ENCODE results near the gene PRSS27.
"Not testable (repeated sequence)": the region's sequence is repeated elsewhere in the genome, so short reads cannot be mapped to it uniquely, and the experiment has no call there.

Gene PRSS27

DNA sequence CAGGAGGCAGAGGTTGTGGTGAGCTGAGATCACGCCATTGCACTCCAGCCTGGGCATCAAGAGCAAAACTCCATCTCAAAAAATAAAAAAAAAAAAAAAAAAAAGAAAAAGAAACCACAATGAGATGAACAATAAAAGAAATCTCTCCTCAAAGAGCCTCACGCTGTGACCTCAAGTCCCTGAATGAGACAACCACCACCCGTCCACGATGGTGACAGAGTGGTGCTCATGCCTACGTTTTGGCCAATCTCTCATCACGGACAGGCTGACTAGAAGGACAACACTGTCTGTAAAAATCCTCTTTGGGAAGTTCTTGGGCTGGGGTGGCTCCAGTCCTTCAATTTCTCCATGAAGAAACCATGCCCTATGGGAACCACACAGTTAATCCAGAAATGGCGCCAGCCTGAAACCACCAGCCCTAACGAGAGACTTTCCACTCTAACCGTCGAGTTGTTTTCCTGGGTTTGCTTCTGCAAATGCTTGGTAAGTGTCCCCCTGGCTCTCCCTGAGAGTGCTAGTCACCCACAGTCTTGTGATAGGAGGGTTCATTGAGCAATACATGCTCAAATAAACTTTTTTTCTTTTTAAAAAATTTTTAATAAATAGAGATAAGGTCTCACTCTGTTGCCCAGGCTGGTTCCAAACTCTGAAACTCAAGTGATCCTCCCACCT, 15.0 kb upstream of the PRSS27 start:
- H3K27ac ChIP-seq: no peak overlapping the region
- no peak for DNase-seq (ENCODE audit: low read depth, low spot score)

DNA sequence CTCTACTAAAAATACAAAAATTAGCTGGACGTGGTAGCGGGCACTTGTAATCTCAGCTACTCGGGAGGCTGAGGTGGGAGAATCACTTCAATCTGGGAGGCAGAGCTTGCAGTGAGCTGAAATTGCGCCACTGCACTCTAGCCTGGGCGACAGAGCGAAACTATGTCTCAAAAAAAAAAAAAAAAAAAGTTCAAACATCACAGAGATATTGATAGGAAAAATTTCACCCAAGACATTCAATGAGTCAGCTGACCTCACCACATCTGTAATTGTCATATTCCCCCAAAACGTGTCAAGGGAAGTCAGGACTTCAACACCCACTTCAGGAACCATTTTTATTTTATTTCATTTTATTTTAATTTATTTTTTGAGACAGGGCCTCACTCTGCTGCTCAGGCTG, 8.0 kb upstream of the PRSS27 start:
- H3K27ac ChIP-seq: no peak overlapping the region
- DNase-seq (ENCODE audit: low read depth, low spot score): no peak

DNA sequence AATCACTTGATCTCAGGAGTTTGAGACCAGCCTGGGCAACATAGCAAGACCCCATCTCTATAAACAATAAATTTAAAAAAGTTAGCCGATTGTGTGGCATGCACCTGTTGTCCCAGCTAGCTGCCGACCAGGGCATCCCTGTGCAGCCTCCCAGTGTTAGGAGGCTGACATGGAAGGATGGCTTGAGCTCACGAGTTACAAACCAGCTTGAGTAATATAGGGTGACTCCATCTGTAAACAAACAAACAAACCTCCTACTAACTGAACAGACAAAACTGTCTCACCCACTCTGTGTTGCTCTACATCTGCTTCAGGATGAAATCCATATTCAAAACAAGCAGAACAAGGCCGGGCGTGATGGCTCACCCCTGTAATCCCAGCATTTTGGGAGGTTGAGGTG, 6.9 kb upstream of the PRSS27 start:
- no peak for DNase-seq (ENCODE audit: low read depth, low spot score)
- H3K27ac ChIP-seq: no peak overlapping the region

DNA sequence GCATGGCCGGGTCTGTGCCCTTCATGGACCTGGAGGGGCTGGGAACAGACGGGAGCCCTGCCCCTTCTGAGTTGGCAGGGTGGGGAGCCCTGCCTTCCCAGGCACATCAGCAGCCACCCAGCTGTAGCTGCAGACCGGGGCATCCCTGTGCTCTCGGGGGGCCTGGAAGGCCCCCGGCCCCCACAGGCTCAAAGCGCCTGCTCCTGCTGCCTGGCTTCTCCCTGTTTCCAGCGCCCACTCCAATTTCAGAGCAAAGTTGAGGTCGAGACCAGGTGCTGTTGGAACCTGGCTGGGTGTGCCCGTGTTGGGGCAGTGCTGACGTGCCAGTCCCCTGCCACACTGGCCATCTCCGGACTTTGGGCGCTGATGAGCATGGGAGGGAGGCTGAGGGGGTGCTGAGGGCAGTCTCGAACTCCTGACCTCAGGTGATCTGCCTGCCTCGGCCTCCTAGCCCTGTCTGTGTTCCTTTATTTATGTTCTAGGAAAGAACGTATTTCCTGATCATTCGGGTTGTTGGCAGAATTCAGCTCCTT, 4.9 kb upstream of the PRSS27 start:
- no peak overlapping the region for H3K27ac ChIP-seq
- DNase-seq (ENCODE audit: low read depth, low spot score): no peak

DNA sequence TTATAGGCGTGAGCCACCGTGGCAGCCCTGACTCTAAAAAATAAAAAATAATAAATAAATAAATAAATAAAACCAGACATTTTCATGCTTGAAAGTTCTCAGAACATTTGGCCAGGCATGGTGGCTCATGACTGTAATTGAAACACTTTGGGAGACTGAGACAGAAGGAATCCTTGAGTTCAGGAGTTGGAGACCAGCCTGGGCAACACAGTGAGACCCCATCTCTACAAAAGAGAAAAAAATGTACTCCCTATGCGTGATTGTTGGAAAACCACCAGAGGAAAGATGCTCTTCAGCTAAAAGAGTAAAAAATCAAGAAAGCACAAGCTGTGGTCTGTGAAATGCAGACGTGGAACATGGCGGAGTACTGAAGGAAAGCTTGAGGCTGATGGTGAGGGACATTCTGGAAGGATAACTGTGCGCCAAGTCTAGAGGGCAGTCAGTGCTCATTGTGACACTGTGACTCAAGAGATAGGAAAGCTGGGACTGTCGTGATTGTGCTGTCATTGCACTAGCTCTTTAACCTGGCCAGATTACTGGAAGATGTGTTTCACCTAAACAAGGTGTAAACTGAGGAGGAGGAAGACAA, 4.2 kb upstream of the PRSS27 start:
- no peak for DNase-seq (ENCODE audit: low read depth, low spot score)
- H3K27ac ChIP-seq: no peak overlapping the region

DNA sequence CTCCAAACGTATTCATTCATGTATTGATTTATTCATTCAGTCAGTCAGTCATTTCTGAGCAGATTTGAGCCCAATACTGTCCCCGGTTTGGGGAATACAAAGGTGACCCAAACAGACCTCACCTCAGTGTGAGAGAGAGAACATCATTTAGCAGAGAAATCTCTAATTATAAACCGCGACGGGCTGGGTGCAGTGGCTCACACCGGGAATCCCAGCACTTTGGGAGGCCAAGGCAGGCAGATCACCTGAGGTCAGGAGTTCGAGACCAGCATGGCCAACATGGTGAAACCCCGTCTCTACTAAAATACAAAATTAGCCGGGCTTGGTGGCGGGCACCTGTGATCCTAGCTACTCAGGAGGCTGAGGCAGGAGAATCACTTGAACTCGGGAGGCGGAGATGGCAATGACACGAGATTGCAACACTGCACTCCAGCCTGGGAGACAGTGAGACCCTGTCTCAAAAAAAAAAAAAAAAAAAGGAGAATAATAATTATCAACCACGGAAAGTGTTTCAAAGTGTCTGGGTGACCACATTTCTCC, 1.7 kb upstream of the PRSS27 start:
- peak overlapping the region; percentile 84 for H3K27ac ChIP-seq

DNA sequence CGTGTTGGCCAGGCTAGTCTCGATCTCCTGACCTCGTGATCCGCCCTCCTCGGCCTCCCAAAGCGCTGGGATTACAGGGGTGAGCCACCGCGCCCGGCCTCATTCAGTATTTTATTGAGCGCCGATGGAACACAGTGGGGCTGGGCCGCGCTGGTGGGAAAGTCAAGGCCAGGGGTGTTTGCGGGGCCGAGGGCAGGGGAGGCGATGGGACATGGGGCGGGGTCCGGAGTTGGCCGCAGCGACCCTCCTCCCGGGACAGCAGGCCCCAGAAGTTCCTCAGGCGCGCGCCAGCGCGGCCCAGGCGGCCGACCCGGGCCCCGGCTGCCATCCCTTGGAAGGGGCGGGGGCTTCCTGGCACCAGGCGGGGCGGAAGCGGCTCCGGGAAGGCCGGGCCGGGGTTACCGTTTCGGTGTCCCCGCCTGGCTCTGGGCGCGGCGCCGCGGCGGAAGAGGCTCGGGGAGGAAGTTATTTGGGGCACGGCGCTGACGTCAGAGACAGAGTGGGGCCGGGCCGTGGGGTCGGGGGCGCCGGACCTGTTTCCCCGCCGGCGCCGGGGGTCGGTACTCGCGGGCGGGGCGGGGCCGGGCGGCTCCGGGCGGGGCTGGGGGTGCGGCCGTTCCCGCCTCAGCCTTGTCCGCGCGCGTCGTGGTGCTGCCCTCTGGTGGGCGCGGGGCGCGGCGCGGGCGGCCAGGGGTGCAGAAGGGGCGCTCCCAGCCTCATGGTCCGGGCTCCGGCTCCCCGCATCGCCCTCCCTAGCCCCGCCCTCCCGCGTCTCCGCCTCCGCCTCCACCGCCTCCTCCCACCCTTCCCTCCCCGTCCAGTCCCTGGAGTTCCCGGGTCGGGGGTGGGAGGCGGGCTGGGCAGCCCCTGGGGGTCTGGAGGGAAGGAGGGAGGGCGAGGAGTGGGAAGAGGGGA, 952 bp upstream of the PRSS27 start:
- no peak for DNase-seq (ENCODE audit: low read depth, low spot score)
- H3K27ac ChIP-seq: peak overlapping the region; percentile 84

More for the DNA sequence above, 1.7 kb upstream of the PRSS27 start:
- DNase-seq (ENCODE audit: low read depth, low spot score): not testable (repeated sequence)

DNA sequence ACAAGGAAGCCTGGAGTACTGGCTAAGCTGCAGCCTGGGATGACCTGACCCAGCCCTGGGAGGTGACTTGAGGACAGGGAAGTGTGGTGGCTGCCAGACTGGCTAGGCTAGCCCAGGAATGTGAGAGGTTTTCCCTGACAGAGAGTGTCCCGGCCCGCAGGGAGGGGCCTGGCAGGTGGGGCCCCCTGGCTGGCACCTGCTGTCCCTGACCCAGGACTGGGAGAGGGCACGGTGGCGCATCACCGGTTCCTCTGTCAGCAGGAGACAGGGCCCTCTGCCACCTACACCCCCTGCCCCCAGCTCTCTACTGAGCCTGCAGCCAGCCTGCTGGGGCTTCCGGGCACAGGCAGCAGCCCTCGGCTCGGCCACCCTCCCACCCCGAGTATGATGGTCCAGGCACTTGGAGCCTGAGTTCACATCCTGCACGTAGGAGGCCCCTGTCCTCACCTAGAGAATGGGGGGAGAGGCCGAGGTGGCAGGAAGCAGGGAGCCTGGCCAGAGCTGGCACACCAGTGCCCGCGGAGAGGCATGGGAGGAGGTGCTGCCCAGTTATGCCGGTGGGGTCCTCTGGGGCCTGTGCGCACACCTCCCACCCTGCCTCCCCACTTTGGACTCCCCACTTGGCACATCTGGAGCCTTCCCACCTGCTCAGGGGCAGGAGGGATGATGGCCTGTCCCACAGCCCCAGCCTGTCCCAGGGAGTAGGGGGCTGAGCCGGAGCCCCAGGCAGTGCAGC, 528 bp downstream of the PRSS27 start:
- peak; percentile 31 for DNase-seq (ENCODE audit: low read depth, low spot score)
- peak overlapping the region; percentile 84 for H3K27ac ChIP-seq

DNA sequence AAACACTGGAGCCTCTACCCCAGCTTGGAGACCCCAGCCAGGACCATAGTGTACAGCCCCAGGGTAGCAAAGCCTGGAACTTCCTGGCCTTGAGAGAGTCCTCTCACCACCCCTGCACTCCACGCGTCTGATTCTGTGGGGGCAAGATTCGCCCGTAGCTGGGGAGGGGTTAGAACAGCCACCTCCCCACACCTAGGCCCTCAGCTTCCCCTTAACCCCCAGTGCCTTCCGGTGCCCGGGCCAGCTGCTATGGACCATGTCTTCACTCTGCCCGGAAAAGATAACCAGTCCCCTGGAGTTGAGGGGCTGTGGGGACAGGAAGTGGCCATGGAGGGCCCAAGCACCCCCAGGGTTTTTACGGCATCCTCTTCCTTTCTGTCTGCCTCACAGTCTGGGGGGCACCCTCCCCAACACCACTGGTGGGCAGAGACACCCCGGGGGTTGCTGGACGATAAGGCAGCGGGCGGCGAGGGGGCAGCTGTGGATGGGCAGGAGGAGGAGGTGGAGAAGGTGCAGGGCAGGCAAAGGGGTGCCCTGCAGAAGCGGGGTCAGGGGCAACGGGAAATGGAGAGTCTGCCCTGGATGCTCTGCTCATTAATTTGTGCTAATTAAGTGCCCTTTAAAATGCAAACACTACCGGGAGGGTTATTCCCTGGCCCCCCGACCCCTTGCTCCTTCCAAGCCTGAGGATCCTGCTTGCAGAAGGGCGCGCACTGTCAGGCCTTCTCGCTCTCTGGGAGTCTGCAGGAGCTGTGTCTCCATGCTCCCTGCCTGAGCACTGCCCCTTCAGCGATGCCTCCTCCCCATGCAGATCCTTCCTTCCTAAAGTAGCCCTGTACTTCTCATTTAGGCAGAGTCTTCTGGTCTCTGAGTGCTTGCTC, 2.4 kb downstream of the PRSS27 start:
- DNase-seq (ENCODE audit: low read depth, low spot score): no peak

DNA sequence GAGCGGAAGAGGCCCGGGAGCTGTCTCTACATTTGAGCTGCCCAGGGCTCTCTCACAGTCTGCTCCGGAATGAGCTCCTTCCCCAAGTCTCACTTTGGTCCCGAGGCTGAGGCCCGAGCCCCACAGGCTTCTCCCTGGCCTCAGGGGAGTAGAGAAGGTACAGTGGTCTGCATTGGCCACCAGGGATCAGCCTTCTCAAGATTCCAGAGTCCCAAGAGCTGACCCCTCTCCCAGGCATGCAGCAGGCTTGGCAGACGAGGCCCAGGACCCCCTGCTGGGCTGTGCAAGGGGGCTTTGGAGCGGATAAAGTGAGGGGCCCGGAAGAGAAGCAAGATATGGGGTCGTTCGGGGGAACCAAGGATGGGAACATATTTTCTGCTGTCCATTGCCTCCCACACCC, 3.1 kb downstream of the PRSS27 start:
- no peak for DNase-seq (ENCODE audit: low read depth, low spot score)
- no peak overlapping the region for H3K27ac ChIP-seq

More for the DNA sequence above, 2.4 kb downstream of the PRSS27 start:
- no peak overlapping the region for H3K27ac ChIP-seq

DNA sequence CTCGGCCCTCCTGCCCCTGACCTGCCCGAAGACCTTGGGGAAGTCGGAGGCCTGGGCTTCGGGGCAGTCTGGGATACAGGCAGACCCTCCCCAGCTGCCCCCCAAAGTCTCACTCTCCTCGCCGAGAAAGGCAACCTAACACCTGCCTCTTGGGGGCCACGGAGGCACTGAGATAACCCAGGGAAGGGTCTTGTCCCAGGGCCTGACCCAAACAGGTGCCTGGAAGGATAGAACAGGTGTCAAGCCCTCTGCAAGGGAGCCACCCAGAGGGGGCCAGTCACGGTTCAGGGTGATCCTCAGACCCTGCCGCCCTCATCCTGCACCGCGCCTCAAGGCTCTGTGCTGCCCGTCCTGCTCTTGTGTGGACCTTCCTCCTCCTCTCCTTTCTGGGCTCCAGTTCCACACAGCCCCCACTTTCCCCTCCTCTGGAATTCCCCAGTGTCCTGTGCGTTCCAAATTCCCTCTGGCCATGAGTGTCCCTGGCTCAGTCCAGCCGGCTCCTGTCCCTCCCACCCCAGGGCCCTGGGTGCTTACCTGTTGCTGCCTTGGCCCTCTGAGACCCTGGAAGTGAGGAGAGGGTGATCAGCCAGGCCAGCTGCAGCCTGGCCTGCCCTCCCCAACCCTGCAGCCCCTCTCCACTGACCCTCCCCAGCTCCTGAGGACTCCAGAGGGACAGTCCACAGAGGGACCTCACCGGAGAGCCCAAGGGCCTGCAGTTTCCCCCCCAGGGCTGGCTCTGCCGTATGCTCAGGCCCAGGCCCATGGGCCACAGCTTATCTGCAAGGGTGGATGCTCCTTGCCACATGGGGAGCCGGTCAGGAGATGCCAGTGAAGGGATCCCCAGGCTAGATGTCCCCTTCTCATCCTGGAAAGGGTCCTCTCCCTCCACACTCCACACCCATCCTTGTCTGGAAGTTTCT, 3.8 kb downstream of the PRSS27 start:
- H3K27ac ChIP-seq: no peak overlapping the region
- no peak for DNase-seq (ENCODE audit: low read depth, low spot score)

DNA sequence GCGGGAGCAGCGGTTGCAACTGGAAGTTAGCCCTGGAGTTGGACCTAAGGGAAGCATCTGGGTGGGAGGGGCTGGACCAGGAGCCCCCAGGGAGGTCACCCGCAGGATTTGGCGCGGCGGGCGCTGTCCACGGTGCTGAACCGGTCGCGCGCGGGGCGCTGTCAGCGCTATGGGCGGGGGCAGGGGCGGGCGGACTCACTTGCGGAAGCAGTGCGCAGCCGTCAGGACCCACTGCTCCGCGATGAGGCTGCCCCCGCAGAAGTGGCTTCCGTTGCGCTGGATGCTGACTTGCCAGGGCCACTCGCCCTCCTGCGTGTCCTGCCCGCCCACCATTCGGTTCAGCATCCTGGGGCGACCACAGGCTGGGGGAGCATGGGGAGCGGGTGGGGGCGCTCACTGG, 4.5 kb downstream of the PRSS27 start:
- no peak overlapping the region for H3K27ac ChIP-seq
- DNase-seq (ENCODE audit: low read depth, low spot score): no peak

DNA sequence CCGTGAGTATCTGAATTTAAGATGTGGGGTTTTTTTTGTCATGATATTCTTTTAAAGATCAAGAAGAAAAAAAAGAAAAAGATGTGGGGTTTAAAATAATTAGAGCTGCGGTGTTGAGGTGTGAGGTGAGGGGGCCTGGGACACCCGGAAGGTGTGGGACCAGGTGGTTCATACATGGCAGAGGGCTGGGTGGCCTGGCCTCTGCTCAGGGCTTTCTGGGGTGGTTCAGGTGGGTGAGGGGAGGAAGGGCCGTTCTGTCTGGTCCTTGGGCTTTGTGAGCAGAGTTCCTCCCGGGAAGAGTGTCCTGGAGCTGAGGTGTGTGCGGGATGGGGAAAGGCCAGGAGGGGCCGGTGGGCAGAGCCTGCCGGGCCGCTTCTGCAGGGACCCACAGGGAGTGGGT, 5.0 kb downstream of the PRSS27 start:
- DNase-seq (ENCODE audit: low read depth, low spot score): no peak
- no peak overlapping the region for H3K27ac ChIP-seq

DNA sequence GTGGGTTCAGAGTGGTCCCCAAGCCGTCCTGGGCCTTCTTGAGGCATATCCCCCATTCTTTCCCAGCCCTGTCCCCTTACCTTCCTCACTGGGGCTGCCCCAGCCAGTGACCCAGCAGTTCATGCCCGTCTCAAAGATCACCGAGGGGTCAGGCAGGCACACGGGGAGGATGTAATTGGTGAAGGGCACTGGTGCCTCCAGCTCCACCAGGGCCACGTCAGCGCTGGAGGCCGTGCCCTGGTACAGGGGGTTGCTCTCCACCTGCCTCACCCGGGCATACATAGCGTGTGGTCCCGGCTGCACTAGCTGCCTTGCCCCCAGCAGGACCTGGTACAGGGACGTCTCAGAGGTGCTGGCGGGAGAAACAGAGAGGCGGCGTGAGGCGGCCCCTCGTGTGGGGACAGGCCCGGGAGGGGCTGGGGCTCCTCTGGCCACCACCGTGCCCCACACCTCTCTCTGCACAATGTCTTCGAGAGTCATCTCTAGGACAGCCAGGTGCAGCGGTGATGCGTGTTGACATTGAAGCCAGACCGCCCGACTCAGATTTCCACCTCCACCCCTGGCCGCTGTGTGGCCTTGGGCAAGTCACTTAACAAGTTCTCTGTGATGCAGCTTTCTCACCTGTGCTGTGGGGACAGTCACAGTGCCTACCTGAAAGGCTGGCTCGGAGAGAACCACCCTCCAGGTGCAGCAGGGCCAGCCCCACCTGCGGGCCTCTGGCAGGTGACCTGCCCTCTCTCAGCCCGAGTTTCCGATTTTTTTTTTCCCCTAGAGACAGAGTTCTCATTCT, 5.8 kb downstream of the PRSS27 start:
- DNase-seq (ENCODE audit: low read depth, low spot score): no peak
- H3K27ac ChIP-seq: no peak overlapping the region

DNA sequence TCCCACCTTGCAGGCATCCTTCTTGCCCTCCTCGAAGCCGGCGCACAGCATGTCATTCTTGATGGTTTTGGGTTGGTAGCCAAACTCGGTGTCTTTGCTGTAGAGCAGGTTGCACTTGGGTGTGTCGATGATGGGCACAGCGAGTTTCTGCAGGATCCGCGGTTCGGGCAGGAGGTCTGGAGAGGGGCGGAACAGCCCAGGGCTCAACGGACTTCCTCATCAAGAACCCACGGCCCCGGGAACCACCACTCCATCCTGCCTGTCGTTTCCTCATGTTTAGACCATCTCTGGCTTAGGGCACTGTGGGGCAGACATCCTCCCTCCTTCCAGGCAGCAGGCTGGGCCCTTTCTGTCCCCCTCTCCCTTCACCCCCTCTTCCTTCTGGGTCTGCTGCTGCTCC, 6.5 kb downstream of the PRSS27 start:
- H3K27ac ChIP-seq: no peak overlapping the region
- DNase-seq (ENCODE audit: low read depth, low spot score): no peak

DNA sequence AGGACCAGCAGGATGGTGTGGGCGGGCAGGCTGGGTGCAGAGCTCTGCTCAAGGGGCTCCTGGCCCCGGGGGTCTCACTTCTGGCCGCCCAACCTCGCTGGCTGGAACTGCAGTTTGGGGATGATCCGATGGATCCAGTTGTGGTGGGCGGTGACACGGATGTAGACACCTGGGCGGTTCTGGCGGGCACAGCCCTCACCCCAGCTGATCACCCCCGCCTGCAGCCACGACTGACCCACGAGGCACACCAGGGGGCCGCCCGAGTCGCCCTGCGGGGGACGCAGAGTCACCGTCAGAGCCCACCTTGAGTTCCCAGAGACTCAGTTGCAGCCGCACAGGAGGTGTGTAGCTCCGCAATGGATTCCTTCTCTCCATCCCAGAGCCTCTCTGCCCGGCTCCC, 7.5 kb downstream of the PRSS27 start:
- H3K27ac ChIP-seq: no peak overlapping the region
- no peak for DNase-seq (ENCODE audit: low read depth, low spot score)

DNA sequence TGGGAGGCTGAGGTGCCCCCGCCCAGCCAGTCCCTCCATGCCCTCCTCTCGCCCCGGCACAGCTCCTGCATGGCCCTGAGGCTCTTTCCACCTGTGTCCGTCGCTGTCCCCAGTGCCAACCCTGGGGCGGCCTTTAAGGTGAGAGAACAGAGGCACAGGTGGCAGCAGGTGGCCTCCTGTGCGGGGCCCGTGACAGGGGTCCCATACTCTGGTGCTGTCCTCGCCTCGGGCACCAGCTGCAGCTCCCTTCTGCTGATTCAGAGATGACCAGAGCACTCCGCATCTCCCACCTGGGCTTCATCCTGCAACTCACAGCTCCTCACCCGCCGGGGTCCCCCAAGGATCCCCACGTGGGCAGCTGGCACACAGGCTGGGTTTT, 8.0 kb downstream of the PRSS27 start:
- DNase-seq (ENCODE audit: low read depth, low spot score): no peak
- no peak overlapping the region for H3K27ac ChIP-seq

Measured in epithelial cell of prostate (primary cell).